Psoas muscle (tissue), 8 donors: Measurements from ENCODE around the gene TENT5A. TPM values are rescaled to one million over a fixed set of nuclear protein-coding genes. Genes with fewer than 3 reads are reported as not detected.
"Not testable (repeated sequence)": the region's sequence is repeated elsewhere in the genome, so short reads cannot be mapped to it uniquely, and the experiment has no call there.

Source experiments
- ATAC-seq, 4 donors: fragments of 200-7000 bp; cut with Tn5 transposase; one replicate each; pipeline ENCODE4 v1.9.1; 2020; ENCODE audit warnings: moderate library complexity in 3 of 4, mild to moderate bottlenecking in 2 of 4
- DNase-seq, 2 donors: peaks; one replicate each; pipeline ENCODE4 v3.0.0-alpha.2; 2020
- H3K27ac ChIP-seq: fragments of 200-600 bp; one replicate; pipeline ENCODE4 v1.8.0; 2022
- H3K27me3 ChIP-seq, 3 donors: fragments of 200-600 bp in 1 of 3; one replicate each; pipeline versions ENCODE4 v1.6.1 to v1.8.0; 2013 to 2022; ENCODE audit warnings: low read length in 2 of 3, mild to moderate bottlenecking in 2 of 3, moderate library complexity in 1 of 3; ENCODE audit not compliant: insufficient read depth in 3 of 3
- H3K36me3 ChIP-seq, 2 donors: fragments of 200-600 bp in 1 of 2; one replicate each; pipeline versions ENCODE4 v1.6.1 to v1.8.0; 2013 to 2022; ENCODE audit warnings: low read depth in 1 of 2, mild to moderate bottlenecking in 1 of 2, moderate library complexity in 1 of 2; ENCODE audit not compliant: insufficient read depth in 1 of 2
- H3K4me1 ChIP-seq: fragments of 200-600 bp; one replicate; pipeline ENCODE4 v1.8.0; 2022
- H3K4me3 ChIP-seq: fragments of 200-600 bp; one replicate; pipeline ENCODE4 v1.8.0; 2022; ENCODE audit warnings: mild to moderate bottlenecking
- H3K9me3 ChIP-seq: fragments of 200-600 bp; one replicate; pipeline ENCODE4 v1.8.0; 2022
- CTCF ChIP-seq: fragments of 200-600 bp; IDR thresholded peaks from one replicate; pipeline ENCODE4 v1.8.0; 2022; ENCODE audit warnings: antibody characterized with exemption
- WGBS, 3 donors: extraction: QIAGEN DNeasy Blood & Tissue Kit; methylation state at CpG; one replicate each; pipeline versions ENCODE4 v1.1.6 to v1.1.7; 2013; 5-methylcytosine and 5-hydroxymethylcytosine counted together
- intact Hi-C, 2 donors: fragments of 100-400 bp; cut with DNase I; formaldehyde crosslinking; loops; one replicate each; pipeline versions ENCODE4 v1.11.0 to v1.14.2; 2022
- polyA plus RNA-seq, 3 donors: library from polyadenylated mRNA; stranded (reverse); fragments of 200-250 nt; gene quantifications; one replicate each; pipeline ENCODE4 v1.2.3, GENCODE V29; 2013
- total RNA-seq, 4 donors: library from RNA; stranded (reverse); fragmentation: NEBNext Ultra II Directional in 2 of 4; extraction: Animal tissue kit (Norgen Biotek cat#: 25700) in 2 of 4; gene quantifications; one replicate each; pipeline versions ENCODE4 v1.2.1 to v1.2.4, GENCODE V29; 2021 to 2023
- donor health status: healthy with polysubstance abuse.
- donor health status: DM: no; HTN: no; CAD: no; lungs with moderate emphysema.
- donor health status: Bipolar disorder and iron deficiency.
- donor health status: healthy.
- donor health status: DM: yes; HTN: yes; CAD: no.
- donor health status: DM: no; HTN: no; CAD: no.
- donor health status: DM: no; HTN: no; CAD: no.
- donor health status: DM: yes; HTN: yes; CAD: no.

The TENT5A gene
- total and polyA plus RNA-seq, 7 donors: 0.94 to 4.3 (median 2.1) TPM

GRCh38 chr6:81748994-81749393 lies 3.5 kb downstream of the TENT5A start:
- TF ChIP-seq CTCF: no peak
- H3K4me1 ChIP-seq: peaks cover 26% of the 10 kb centered on the region
- intact Hi-C loops: no loop called here
- no peaks in the 10 kb centered on the region for H3K27me3 ChIP-seq
- ATAC-seq (no peak), DNase-seq (no peak)
- 11 to 21% (median 11%) methylated on average over 5 of the region's 5 CpGs for WGBS, 3 donors
- no peaks in the 10 kb centered on the region for H3K36me3 ChIP-seq
- H3K4me3 ChIP-seq: peak overlapping the region; percentile 75
- H3K27ac ChIP-seq: peak overlapping the region; percentile 88
- no peaks in the 10 kb centered on the region for H3K9me3 ChIP-seq

GRCh38 chr6:81747327-81747726 lies 5.2 kb downstream of the TENT5A start:
- no peaks in the 10 kb centered on the region for H3K27me3 ChIP-seq
- WGBS, 3 donors: 59 to 84% (median 74%) methylated on average over 4 of the region's 4 CpGs
- no peak overlapping the region for H3K4me3 ChIP-seq
- H3K9me3 ChIP-seq: no peaks in the 10 kb centered on the region
- ATAC-seq: no peak
- DNase-seq: no peak
- H3K4me1 ChIP-seq: peaks cover 26% of the 10 kb centered on the region
- no peak for TF ChIP-seq CTCF
- intact Hi-C loops: no loop called here
- no peak overlapping the region for H3K27ac ChIP-seq
- H3K36me3 ChIP-seq: no peaks in the 10 kb centered on the region

GRCh38 chr6:81744131-81744530 lies 8.3 kb downstream of the TENT5A start:
- H3K9me3 ChIP-seq: no peaks in the 10 kb centered on the region

GRCh38 chr6:81743649-81744048 lies 8.8 kb downstream of the TENT5A start:
- no peak for ATAC-seq
- WGBS, 3 donors: 73 to 95% (median 75%) methylated on average over 1 of the region's 1 CpG
- DNase-seq: no peak
- TF ChIP-seq CTCF: no peak
- Histone ChIP-seq H3K27ac (no peak overlapping the region), H3K4me3 (no peak overlapping the region), H3K27me3 (no peaks in the 10 kb centered on the region), H3K4me1 (peaks cover 15% of the 10 kb centered on the region), H3K9me3 (no peaks in the 10 kb centered on the region), H3K36me3 (no peaks in the 10 kb centered on the region)
- intact Hi-C loops: no loop called here

More at GRCh38 chr6:81744131-81744530, 8.3 kb downstream of the TENT5A start:
- WGBS, 3 donors: 57 to 62% (median 59%) methylated on average over 2 of the region's 2 CpGs
- Histone ChIP-seq H3K36me3 (no peaks in the 10 kb centered on the region), H3K27ac (no peak overlapping the region), H3K4me3 (no peak overlapping the region), H3K4me1 (peaks cover 20% of the 10 kb centered on the region), H3K27me3 (no peaks in the 10 kb centered on the region)
- intact Hi-C loops: no loop called here
- DNase-seq (no peak), ATAC-seq (no peak)
- TF ChIP-seq CTCF: no peak

GRCh38 chr6:81741689-81742088 lies 10.8 kb downstream of the TENT5A start:
- Histone ChIP-seq H3K4me3 (no peak overlapping the region), H3K36me3 (no peaks in the 10 kb centered on the region), H3K9me3 (no peaks in the 10 kb centered on the region), H3K4me1 (no peaks in the 10 kb centered on the region), H3K27ac (no peak overlapping the region), H3K27me3 (no peaks in the 10 kb centered on the region)
- intact Hi-C loops: no loop called here
- 63 to 82% (median 64%) methylated on average over 2 of the region's 2 CpGs for whole genome bisulfite sequencing, 3 donors
- TF ChIP-seq CTCF: no peak
- ATAC-seq (no peak), DNase-seq (no peak)

GRCh38 chr6:81740591-81740990 lies 11.9 kb downstream of the TENT5A start:
- ATAC-seq, DNase-seq, H3K4me3 ChIP-seq, H3K9me3 ChIP-seq, intact Hi-C loops, H3K27ac ChIP-seq, H3K36me3 ChIP-seq, H3K27me3 ChIP-seq, H3K4me1 ChIP-seq: not testable (repeated sequence)
